CD14-positive monocyte (primary cell): ENCODE results near the gene NDST3. TPM values are rescaled to one million over a fixed set of nuclear protein-coding genes. Genes with fewer than 3 reads are reported as not detected.

Source experiments
- DNase-seq, 3 donors: peaks; one replicate each; pipeline ENCODE4 v3.0.0-alpha.2; 2011 to 2022
- H2AFZ ChIP-seq: 2 replicates; pipeline ENCODE4 v1.6.0; 2012; ENCODE audit warnings: mild to moderate bottlenecking, low read depth, low read length, inconsistent platforms; ENCODE audit not compliant: insufficient read depth, poor library complexity, severe bottlenecking
- H3K27ac ChIP-seq, 2 donors: 1 replicate in 1 of 2; 2 replicates in 1 of 2; pipeline ENCODE4 v1.5.1; 2012 to 2013; ENCODE audit warnings: low read length in 2 of 2, control low read depth in 1 of 2, inconsistent platforms in 1 of 2, low read depth in 1 of 2, mild to moderate bottlenecking in 1 of 2
- H3K27me3 ChIP-seq, 2 donors: one replicate each; pipeline versions ENCODE4 v1.6.0 to v1.6.1; 2011 to 2013; ENCODE audit warnings: low read length in 2 of 2; ENCODE audit not compliant: control insufficient read depth in 2 of 2, insufficient read depth in 2 of 2
- H3K36me3 ChIP-seq, 2 donors: replicated peaks in 1 of 2; 1 replicate in 1 of 2; 2 replicates in 1 of 2; pipeline versions ENCODE4 v1.5.1 to v1.6.1; 2012 to 2013; ENCODE audit warnings: low read length in 2 of 2, control low read depth in 1 of 2, inconsistent platforms in 1 of 2, mild to moderate bottlenecking in 1 of 2; ENCODE audit not compliant: insufficient read depth in 2 of 2, control insufficient read depth in 1 of 2
- H3K4me1 ChIP-seq, 2 donors: 1 replicate in 1 of 2; 2 replicates in 1 of 2; pipeline versions ENCODE4 v1.5.1 to v1.6.1; 2012 to 2013; ENCODE audit warnings: low read length in 2 of 2, control low read depth in 1 of 2, inconsistent platforms in 1 of 2, mild to moderate bottlenecking in 1 of 2, moderate library complexity in 1 of 2; ENCODE audit not compliant: insufficient read depth in 2 of 2, control insufficient read depth in 1 of 2
- H3K4me2 ChIP-seq: replicated peaks from 2 replicates; pipeline ENCODE3; 2012; ENCODE audit warnings: low read length, moderate library complexity, mild to moderate bottlenecking; ENCODE audit not compliant: poor library complexity, severe bottlenecking; ENCODE audit errors: extremely low read depth
- H3K4me3 ChIP-seq, 3 experiments: fragments of 200-600 bp in 1 of 3; sonication (generic) in 1 of 3; replicated peaks in 1 of 3; 1 replicate in 2 of 3; 2 replicates in 1 of 3; pipeline ENCODE4 v1.5.1; 2011 to 2013; ENCODE audit warnings: low read length in 3 of 3, mild to moderate bottlenecking in 3 of 3, control low read depth in 2 of 3, low read depth in 2 of 3, inconsistent platforms in 1 of 3, moderate library complexity in 1 of 3
- H3K79me2 ChIP-seq: 2 replicates; pipeline ENCODE4 v1.6.0; 2012; ENCODE audit warnings: mild to moderate bottlenecking, control low read depth, inconsistent platforms, low read length, moderate library complexity; ENCODE audit not compliant: insufficient read depth
- H3K9ac ChIP-seq: 2 replicates; pipeline ENCODE4 v1.6.0; 2017; ENCODE audit warnings: low read length, mild to moderate bottlenecking; ENCODE audit not compliant: insufficient read depth, poor library complexity, severe bottlenecking
- H3K9me3 ChIP-seq, 2 donors: replicated peaks in 1 of 2; 1 replicate in 1 of 2; 2 replicates in 1 of 2; pipeline versions ENCODE4 v1.5.1 to v1.6.1; 2012 to 2013; ENCODE audit warnings: low read length in 2 of 2, control low read depth in 1 of 2; ENCODE audit not compliant: control insufficient read depth in 1 of 2, insufficient read depth in 1 of 2
- H4K20me1 ChIP-seq: 2 replicates; pipeline ENCODE4 v1.6.0; 2012; ENCODE audit warnings: mild to moderate bottlenecking, low read length, control low read depth, moderate library complexity; ENCODE audit not compliant: insufficient read depth
- H3K27ac Mint-ChIP-seq, 7 donors: one replicate each; pipeline ENCODE4 v1.8.0; 2020; ENCODE audit warnings: mild to moderate bottlenecking in 7 of 7, mixed read lengths in 7 of 7, moderate library complexity in 6 of 7, inconsistent platforms in 2 of 7
- H3K27me3 Mint-ChIP-seq, 3 donors: one replicate each; pipeline ENCODE4 v1.8.0; 2021 to 2022; ENCODE audit warnings: low read depth in 3 of 3, mild to moderate bottlenecking in 3 of 3, mixed read lengths in 3 of 3, moderate library complexity in 3 of 3, inconsistent platforms in 1 of 3
- H3K36me3 Mint-ChIP-seq, 2 donors: one replicate each; pipeline ENCODE4 v1.8.0; 2020; ENCODE audit warnings: mixed read lengths in 2 of 2, inconsistent platforms in 1 of 2, mild to moderate bottlenecking in 1 of 2
- H3K4me1 Mint-ChIP-seq: one replicate; pipeline ENCODE4 v1.8.0; 2020; ENCODE audit warnings: mild to moderate bottlenecking, mixed read lengths
- H3K4me3 Mint-ChIP-seq, 2 donors: one replicate each; pipeline ENCODE4 v1.8.0; 2020; ENCODE audit warnings: mild to moderate bottlenecking in 2 of 2, mixed read lengths in 2 of 2, moderate library complexity in 1 of 2
- H3K9me3 Mint-ChIP-seq, 7 donors: one replicate each; pipeline ENCODE4 v1.8.0; 2020 to 2022; ENCODE audit warnings: mixed read lengths in 7 of 7, mild to moderate bottlenecking in 6 of 7, moderate library complexity in 6 of 7, inconsistent platforms in 2 of 7
- CTCF ChIP-seq: fragments of 200-600 bp; IDR thresholded peaks from one replicate; pipeline ENCODE4 v1.8.0; 2022; ENCODE audit warnings: antibody characterized with exemption, mild to moderate bottlenecking
- WGBS: methylation state at CpG from one replicate; pipeline ENCODE4 v1.1.5; 2013; ENCODE audit warnings: missing lambda C conversion rate; ENCODE audit not compliant: insufficient coverage; 5-methylcytosine and 5-hydroxymethylcytosine counted together
- intact Hi-C, 2 donors: fragments of 100-400 bp; cut with micrococcal nuclease; formaldehyde crosslinking; loops; one replicate each; pipeline versions ENCODE4 v1.15.0 to v1.15.1; 2023
- polyA plus RNA-seq, 3 donors: library from polyadenylated mRNA; depleted of rRNA in 1 of 3; unstranded in 2 of 3; stranded (reverse) in 1 of 3; fragments of 300-500 nt in 2 of 3; fragments of >200 nt in 1 of 3; fragmentation: Illumina TruSeq in 2 of 3; gene quantifications; 1 replicate in 2 of 3; 2 replicates in 1 of 3; pipeline ENCODE4 v1.2.3, GENCODE V29; 2012 to 2021

The NDST3 gene
- polyA plus RNA-seq, 3 donors = not detected

GRCh38 chr4:118279920-118280432 is 245.7 kb downstream of the NDST3 start:
- Histone ChIP-seq H4K20me1 (no peaks in the 10 kb centered on the region), H3K4me1 (peaks cover 36 to 43% of the 10 kb centered on the region in 2 donors), H3K36me3 (peaks cover 0 to 3% of the 10 kb centered on the region in 2 donors), H3K9me3 (peaks cover 0 to 4% of the 10 kb centered on the region in 2 donors), H3K4me2 (peak overlapping the region; percentile 82), H3K27me3 (no peaks in the 10 kb centered on the region), H3K9ac (no peak overlapping the region), H2AFZ (no peak overlapping the region), H3K4me3 (peak overlapping the region; percentile 74 to 87 (median 80)), H3K79me2 (peaks cover 16% of the 10 kb centered on the region), H3K27ac (no peak overlapping the region)
- H3K4me3 Mint-ChIP-seq = peak overlapping the region; percentile 91 to 99
- H3K27ac Mint-ChIP-seq = peak overlapping the region in 2 of 7 donors; percentile 98 to 99
- H3K4me1 Mint-ChIP-seq = peaks cover 53% of the 10 kb centered on the region
- no peak for DNase-seq
- H3K9me3 Mint-ChIP-seq = peaks cover 2 to 5% (median 2%) of the 10 kb centered on the region in 7 donors
- no CpG with 5 or more reads among the region's 2 CpGs for WGBS
- intact Hi-C loops = loop anchor here in 1 of 2 donors (5.0 kb wide), 1 partner anchor 72 kb away; the partner anchor contains the start of gene PRSS12
- H3K36me3 Mint-ChIP-seq = peaks cover 7 to 9% of the 10 kb centered on the region in 2 donors
- TF ChIP-seq CTCF = no peak
- no peaks in the 10 kb centered on the region for H3K27me3 Mint-ChIP-seq

- Histone ChIP-seq H3K9ac (no peak overlapping the region), H3K27me3 (no peaks in the 10 kb centered on the region), H4K20me1 (no peaks in the 10 kb centered on the region), H3K36me3 (peaks cover 0 to 3% of the 10 kb centered on the region in 2 donors), H3K79me2 (peaks cover 16% of the 10 kb centered on the region), H3K4me1 (peaks cover 30 to 37% of the 10 kb centered on the region in 2 donors), H3K27ac (no peak overlapping the region), H3K4me2 (no peak overlapping the region), H2AFZ (no peak overlapping the region), H3K9me3 (no peaks in the 10 kb centered on the region), H3K4me3 (no peak overlapping the region)
- Mint-ChIP-seq H3K9me3 (peaks cover 0 to 5% (median 2%) of the 10 kb centered on the region in 7 donors), H3K27ac (no peak overlapping the region), H3K27me3 (no peaks in the 10 kb centered on the region), H3K4me3 (no peak overlapping the region), H3K4me1 (peaks cover 48% of the 10 kb centered on the region), H3K36me3 (peaks cover 6 to 7% of the 10 kb centered on the region in 2 donors)
- 7% methylated on average over 2 of the region's 2 CpGs for WGBS
- peak; percentile 45 for TF ChIP-seq CTCF
- intact Hi-C loops = loop anchor here in 1 of 2 donors (5.0 kb wide), 1 partner anchor 72 kb away; the partner anchor contains the start of gene PRSS12
- peak; percentile 28 to 46 (median 45) for DNase-seq
Observed at GRCh38 chr4:118280501-118281218, 246.4 kb downstream of the NDST3 start.
